K562 (cell line): ENCODE measurements around the gene LENEP. TPM values are rescaled to one million over a fixed set of nuclear protein-coding genes. Genes with fewer than 3 reads are reported as not detected.

Source experiments
- BDP1 ChIP-seq: IDR thresholded peaks from 3 replicates; pipeline ENCODE4 v1.6.1; 2011; ENCODE audit not compliant: insufficient read length, insufficient read depth
- CBFA2T2 ChIP-seq: fragments of 450-650 bp; conservative IDR thresholded peaks from 2 replicates; pipeline ENCODE4 v1.6.1; 2017; ENCODE audit warnings: mild to moderate bottlenecking
- CHD4 ChIP-seq: fragments of 200-600 bp; sonication (generic); IDR thresholded peaks from 3 replicates; pipeline ENCODE4 v1.6.1; 2012; ENCODE audit warnings: low read depth, mild to moderate bottlenecking, mixed read lengths, low read length, inconsistent platforms; ENCODE audit not compliant: insufficient read depth, insufficient replicate concordance, poor library complexity, severe bottlenecking
- CXXC5 ChIP-seq: fragments of 250-450 bp; sonication (Bioruptor Pico); IDR thresholded peaks from 2 replicates; pipeline ENCODE4 v1.8.0; 2022; ENCODE audit warnings: inconsistent platforms, mild to moderate bottlenecking, moderate library complexity
- EP300 ChIP-seq: IDR thresholded peaks from 2 replicates; pipeline ENCODE4 v1.6.1; 2012; ENCODE audit warnings: low read length, improper control_type of control experiment
- FOXP4 ChIP-seq: sonication (generic); formaldehyde crosslinking; IDR thresholded peaks from 2 replicates; pipeline ENCODE4 v1.8.0; 2022; ENCODE audit warnings: mild to moderate bottlenecking, missing genetic modification reagents, borderline replicate concordance
- HDAC2 ChIP-seq: fragments of 450-650 bp; IDR thresholded peaks from 2 replicates; pipeline ENCODE4 v1.6.1; 2016; ENCODE audit warnings: mild to moderate bottlenecking
- IRF2 ChIP-seq: sonication (generic); formaldehyde crosslinking; IDR thresholded peaks from 2 replicates; pipeline ENCODE4 v1.8.1; 2022; ENCODE audit warnings: mild to moderate bottlenecking, missing genetic modification reagents
- KAT7 ChIP-seq: sonication (generic); formaldehyde crosslinking; IDR thresholded peaks from 2 replicates; pipeline ENCODE4 v1.8.0; 2022; ENCODE audit warnings: missing genetic modification reagents, mild to moderate bottlenecking, borderline replicate concordance
- KDM5B ChIP-seq: fragments of 200-600 bp; sonication (generic); IDR thresholded peaks from 2 replicates; pipeline ENCODE4 v1.6.1; 2012; ENCODE audit warnings: low read depth, mild to moderate bottlenecking, moderate library complexity, low read length, control low read depth, inconsistent platforms; ENCODE audit not compliant: insufficient replicate concordance
- NR2F6 ChIP-seq: fragments of 450-650 bp; formaldehyde crosslinking; IDR thresholded peaks from 2 replicates; pipeline ENCODE4 v1.4.0; 2020; ENCODE audit warnings: mild to moderate bottlenecking
- PRDM10 ChIP-seq: fragments of 450-650 bp; IDR thresholded peaks from 2 replicates; pipeline ENCODE4 v1.6.1; 2018; ENCODE audit not compliant: partially characterized antibody
- SRSF3 ChIP-seq: fragments of 200-400 bp; formaldehyde crosslinking; IDR thresholded peaks from 2 replicates; pipeline ENCODE4 v1.6.1; 2016; ENCODE audit warnings: mild to moderate bottlenecking, low read length, moderate library complexity; ENCODE audit not compliant: insufficient read depth
- STAT5B ChIP-seq: fragments of 250-450 bp; sonication (Bioruptor Pico); IDR thresholded peaks from 2 replicates; pipeline ENCODE4 v1.8.0; 2021; ENCODE audit warnings: mild to moderate bottlenecking, inconsistent platforms
- TEAD1 ChIP-seq, 2 experiments: fragments of 450-650 bp in 1 of 2; sonication (generic) in 1 of 2; formaldehyde crosslinking; IDR thresholded peaks; 2 replicates each; pipeline versions ENCODE4 v1.4.0 to v1.8.0; 2020 to 2022; ENCODE audit warnings: mild to moderate bottlenecking in 2 of 2, missing genetic modification reagents in 1 of 2
- U2AF2 ChIP-seq: fragments of 200-400 bp; formaldehyde crosslinking; optimal IDR thresholded peaks from 2 replicates; pipeline ENCODE3; 2017; ENCODE audit warnings: low read depth, mild to moderate bottlenecking, low read length
- YBX1 ChIP-seq: fragments of 450-650 bp; IDR thresholded peaks from 2 replicates; pipeline ENCODE4 v1.7.1; 2016; ENCODE audit warnings: mild to moderate bottlenecking
- ZBTB12 ChIP-seq: fragments of 250-450 bp; sonication (Bioruptor Pico); IDR thresholded peaks from 2 replicates; pipeline ENCODE4 v1.4.0; 2020
- ZBTB17 ChIP-seq: fragments of 450-650 bp; formaldehyde crosslinking; IDR thresholded peaks from 2 replicates; pipeline ENCODE4 v1.4.0; 2020; ENCODE audit warnings: mild to moderate bottlenecking
- ZFX ChIP-seq: sonication (generic); formaldehyde crosslinking; IDR thresholded peaks from 2 replicates; pipeline ENCODE4 v1.8.0; 2022; ENCODE audit warnings: mild to moderate bottlenecking, missing genetic modification reagents, moderate library complexity
- ZNF174 ChIP-seq: fragments of 250-450 bp; sonication (Bioruptor Pico); IDR thresholded peaks from 2 replicates; pipeline ENCODE4 v1.4.0; 2020; ENCODE audit warnings: mild to moderate bottlenecking
- ZNF224 ChIP-seq: sonication (generic); formaldehyde crosslinking; IDR thresholded peaks from 2 replicates; pipeline ENCODE4 v1.8.0; 2022; ENCODE audit warnings: mild to moderate bottlenecking, missing genetic modification reagents
- ZNF408 ChIP-seq: fragments of 250-450 bp; sonication (Bioruptor Pico); IDR thresholded peaks from 2 replicates; pipeline ENCODE4 v1.4.0; 2020; ENCODE audit warnings: low read depth, mild to moderate bottlenecking, moderate library complexity
- polyA plus RNA-seq, 8 experiments: library from polyadenylated mRNA; depleted of rRNA in 4 of 8; stranded (reverse) in 5 of 8; unstranded in 3 of 8; fragments of >200 nt; fragmentation: Nextera tagmentation in 2 of 8; fragmentation: Illumina TruSeq in 1 of 8; extraction: Ambion mirVana in 2 of 8; extraction: Trizol in 1 of 8; gene quantifications; 2 replicates each; pipeline versions ENCODE4 v1.2.1 to v1.2.3, GENCODE V29; 2011 to 2014; ENCODE audit warnings: inconsistent platforms in 1 of 8, missing spikeins in 1 of 8
- total RNA-seq, 7 experiments: library from RNA; depleted of rRNA in 6 of 7; stranded (reverse); fragments of >200 nt in 6 of 7; fragmentation: Illumina TruSeq in 2 of 7; extraction: Trizol in 2 of 7; gene quantifications; 2 replicates each; pipeline versions ENCODE4 v1.2.1 to v1.2.3, GENCODE V29; 2011 to 2021; ENCODE audit warnings: low replicate concordance in 1 of 7

LENEP gene
- total and polyA plus RNA-seq, 9 of the 15 experiments (the other 6 are each of a cell fraction or from before 2014, with no cell fraction given), result 0.23 to 0.87 (median 0.67) TPM; not detected in 5

GRCh38 chr1:155002464-155003226, 9.3 kb downstream of the LENEP start, which contains the start of gene ZBTB7B (continued):
- TF ChIP-seq EP300, result no peak
- peak; percentile 33; the same call in 1 of the 2 replicates for TF ChIP-seq SRSF3
- TF ChIP-seq TEAD1 (CRISPR knock-in tag; IDR thresholded peaks at IDR 0.05), result no peak
- no peak for TF ChIP-seq ZNF174
- TF ChIP-seq STAT5B (CRISPR knock-in tag), result no peak
- 0 out of 2 replicates have a peak, but pooled peaks have one; percentile 6 for TF ChIP-seq KAT7
- TF ChIP-seq IRF2 (CRISPR knock-in tag), result no peak
- TF ChIP-seq KDM5B, result no peak
- no peak for TF ChIP-seq FOXP4 (CRISPR knock-in tag)
- TF ChIP-seq U2AF2, result no peak
- TF ChIP-seq CXXC5 (CRISPR knock-in tag), result no peak
- TF ChIP-seq ZBTB12 (CRISPR knock-in tag), result no peak
- TF ChIP-seq NR2F6 (CRISPR knock-in tag), result no peak
- TF ChIP-seq HDAC2, result no peak
- TF ChIP-seq CBFA2T2, result no peak
- no peak for TF ChIP-seq ZNF408 (CRISPR knock-in tag)
- no peak for TF ChIP-seq BDP1
- no peak for TF ChIP-seq PRDM10
- TF ChIP-seq ZBTB17, result no peak
- peak; percentile 50 for TF ChIP-seq CHD4
- TF ChIP-seq YBX1, result no peak
- TF ChIP-seq ZFX (CRISPR knock-in tag), result peak; percentile 62
- no peak for TF ChIP-seq ZNF224 (CRISPR knock-in tag)
